Stimulated activated CD4-positive, alpha-beta T cell treated with anti-CD3 and anti-CD28 coated beads, TNF-alpha, amount 100 ng/mL, for 48 hours (primary cell): ENCODE measurements around the gene CDY1.
"Not testable (repeated sequence)": the region's sequence is repeated elsewhere in the genome, so short reads cannot be mapped to it uniquely, and the experiment has no call there.

Experiments used
- DNase-seq, 3 donors: peaks; one replicate each; pipeline ENCODE4 v3.0.0-alpha.2; 2020; ENCODE audit warnings: low read depth in 3 of 3

CDY1 gene, protein sequence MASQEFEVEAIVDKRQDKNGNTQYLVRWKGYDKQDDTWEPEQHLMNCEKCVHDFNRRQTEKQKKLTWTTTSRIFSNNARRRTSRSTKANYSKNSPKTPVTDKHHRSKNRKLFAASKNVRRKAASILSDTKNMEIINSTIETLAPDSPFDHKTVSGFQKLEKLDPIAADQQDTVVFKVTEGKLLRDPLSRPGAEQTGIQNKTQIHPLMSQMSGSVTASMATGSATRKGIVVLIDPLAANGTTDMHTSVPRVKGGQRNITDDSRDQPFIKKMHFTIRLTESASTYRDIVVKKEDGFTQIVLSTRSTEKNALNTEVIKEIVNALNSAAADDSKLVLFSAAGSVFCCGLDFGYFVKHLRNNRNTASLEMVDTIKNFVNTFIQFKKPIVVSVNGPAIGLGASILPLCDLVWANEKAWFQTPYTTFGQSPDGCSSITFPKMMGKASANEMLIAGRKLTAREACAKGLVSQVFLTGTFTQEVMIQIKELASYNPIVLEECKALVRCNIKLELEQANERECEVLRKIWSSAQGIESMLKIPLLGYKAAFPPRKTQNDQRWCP

DNA sequence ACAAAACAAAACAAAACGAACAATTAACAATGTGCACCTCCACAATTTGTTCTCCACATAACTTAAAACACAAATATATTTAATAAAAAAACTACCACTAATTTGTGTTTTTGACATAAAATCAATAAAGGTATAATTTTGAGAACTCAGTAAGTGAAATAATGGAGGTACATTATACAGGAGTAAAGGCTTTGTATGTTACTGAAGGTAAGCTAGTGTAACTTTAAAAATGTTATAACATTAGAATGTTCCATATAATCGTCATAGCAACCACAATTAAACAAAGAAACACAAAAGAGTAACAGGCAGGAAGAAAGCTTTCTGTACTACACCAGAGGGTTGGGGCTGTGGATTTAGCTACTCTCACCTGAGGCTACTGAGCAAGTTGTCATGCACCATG is at the start of gene CDY1:
Gene CDY1 (plus strand): TSS at position 301 of the 400 bp plus-strand sequence. CDS start 326 bp downstream, outside the sequence.
- DNase-seq: not testable (repeated sequence)

DNA sequence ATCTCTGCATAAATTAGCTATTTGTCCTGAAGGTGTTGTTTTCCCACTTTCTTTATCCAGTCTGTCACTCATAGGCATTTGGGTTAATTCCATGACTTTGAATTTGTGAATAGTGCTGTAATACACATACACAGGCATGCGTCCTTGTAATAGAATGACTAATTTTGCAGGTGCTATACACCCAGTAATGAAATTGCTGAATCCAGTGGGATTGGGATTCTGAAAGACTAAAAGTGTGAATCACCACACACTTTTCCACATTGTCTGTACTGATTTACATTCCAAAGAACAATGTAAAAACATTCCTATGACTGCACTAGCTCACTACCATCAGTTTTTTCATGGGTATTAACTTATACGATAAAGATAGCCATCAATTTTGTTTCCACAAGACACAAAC is 28.6 kb upstream of the CDY1 start:
- DNase-seq: not testable (repeated sequence)

DNA sequence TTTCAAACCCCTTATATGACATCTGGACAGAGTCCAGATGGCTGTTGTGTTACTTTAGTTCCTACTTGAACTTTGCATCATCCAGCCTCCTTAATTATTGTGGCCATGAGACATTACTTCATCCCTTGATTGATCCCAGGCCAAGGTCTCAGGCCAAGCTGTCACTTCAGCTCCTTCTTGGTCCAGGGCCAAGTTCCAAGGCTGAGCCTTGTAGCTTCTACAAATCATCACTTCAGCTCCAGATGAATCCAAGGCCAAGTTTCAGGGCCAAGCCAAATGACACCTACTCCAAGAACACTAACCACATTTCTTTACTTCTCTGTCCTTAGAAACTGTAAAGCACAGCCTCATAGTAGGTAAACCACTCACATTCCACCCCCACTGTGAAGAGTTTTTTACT is 1.7 kb upstream of the CDY1 start:
- not testable (repeated sequence) for DNase-seq

DNA sequence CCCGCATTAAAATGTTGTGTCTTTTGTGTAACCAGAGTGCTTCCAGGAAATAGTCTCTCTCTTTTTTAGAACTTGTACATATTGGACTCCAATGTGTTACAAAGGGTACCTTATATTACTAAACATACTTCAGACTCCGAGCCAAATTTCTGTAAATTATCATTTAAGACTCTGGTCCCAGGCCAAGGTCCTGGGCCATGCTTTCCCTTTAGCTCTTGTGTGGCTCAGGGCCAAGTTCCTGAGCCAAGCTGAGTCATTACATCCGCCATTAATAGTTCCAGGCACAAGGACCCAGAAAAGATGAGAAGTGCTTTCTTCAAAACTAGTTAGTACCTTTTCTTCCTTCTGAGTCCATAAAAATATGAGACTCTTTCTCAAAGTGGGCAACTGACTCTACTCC is 4.6 kb downstream of the CDY1 start:
- DNase-seq: not testable (repeated sequence)

DNA sequence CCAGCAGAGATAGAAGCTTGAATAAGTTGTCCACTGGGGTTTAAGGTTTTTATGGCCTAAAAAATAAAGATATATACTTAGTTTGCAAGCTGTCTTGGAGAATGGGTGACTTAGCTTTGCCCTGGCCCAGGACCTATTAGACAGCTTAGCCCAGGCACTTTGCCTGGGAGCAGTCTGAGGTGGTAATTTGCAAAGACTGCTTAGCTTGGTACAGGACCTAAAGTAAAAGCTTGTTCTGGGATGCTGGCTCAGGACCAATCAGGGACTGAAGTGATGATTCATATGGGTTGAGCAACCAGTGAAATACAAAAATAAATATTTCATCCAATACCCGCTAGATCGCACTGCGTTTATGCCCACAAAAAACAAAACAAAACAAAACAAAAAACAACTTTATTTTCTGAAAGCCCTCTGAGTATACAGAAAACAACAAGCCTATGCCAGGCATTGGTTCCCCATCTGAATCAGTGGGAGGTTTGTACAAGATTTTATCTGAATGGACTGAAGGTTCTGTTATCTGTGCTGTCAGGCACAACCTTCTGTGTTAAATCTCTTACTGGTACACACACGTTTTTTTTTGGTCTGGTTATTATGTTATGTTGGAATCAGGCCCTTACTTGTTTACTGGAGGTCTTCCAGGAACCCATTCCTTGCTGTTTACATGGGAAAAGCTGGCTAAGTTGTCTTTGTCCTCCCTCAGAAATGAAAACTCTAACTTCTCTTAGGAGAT is 8.6 kb downstream of the CDY1 start:
- DNase-seq: not testable (repeated sequence)

DNA sequence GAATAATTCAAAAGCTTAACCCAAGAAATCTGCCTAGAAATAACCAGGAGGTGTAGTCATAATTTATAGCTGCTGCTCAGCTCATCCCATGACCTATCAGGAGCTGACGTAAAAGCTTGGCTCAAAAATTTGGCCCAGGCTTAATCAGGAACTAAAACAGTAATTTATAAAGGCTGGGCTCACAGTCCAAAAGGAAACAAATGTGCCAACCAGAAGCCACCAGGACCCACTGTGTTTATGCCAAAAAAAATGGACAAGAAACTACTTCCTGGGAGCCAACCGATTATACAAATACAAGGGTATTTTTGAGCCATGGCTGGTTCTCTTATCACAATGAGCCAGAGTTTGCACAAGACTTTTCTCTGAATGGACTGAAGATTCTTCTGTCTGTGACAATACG is 17.9 kb downstream of the CDY1 start:
- not testable (repeated sequence) for DNase-seq

DNA sequence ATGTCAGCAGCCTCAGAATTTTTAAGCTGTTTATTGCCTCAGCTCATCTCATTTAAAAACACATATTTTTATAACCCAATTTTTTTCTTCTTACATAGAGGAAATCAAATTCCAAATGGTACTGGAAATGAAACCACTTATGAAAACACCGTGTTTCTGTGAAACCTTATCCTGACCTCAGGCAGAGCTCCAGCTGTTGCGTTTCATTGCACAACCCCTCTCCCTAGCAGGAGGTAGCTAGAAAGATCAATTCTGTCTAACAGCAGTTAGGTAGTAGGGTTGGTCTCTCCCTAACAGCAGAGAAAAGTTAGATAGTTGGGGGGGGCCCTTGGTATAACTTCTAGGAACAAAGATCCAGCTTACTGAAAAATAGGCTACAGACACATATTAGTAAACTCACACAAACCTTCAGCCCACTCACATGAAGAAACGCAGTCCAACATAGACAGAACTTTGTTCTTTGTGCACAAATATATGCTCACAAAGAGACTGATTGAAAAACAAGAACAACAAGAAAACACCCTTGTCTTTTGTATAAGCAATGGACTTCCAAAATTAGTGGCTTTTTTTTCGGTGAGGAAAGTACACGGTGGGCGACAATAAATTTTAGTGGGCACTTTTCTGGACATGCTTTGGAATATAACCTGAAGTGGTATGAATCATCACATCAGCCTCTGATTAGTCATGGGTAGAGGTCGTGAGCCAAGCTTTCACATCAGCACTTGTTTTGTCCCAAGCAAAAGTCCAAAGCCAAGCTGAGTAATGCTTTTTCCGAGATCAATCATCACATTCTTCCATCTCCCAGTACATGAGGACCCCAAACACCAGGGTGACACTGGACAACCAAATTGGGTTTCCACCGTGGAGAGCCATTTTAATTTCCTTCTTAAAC is 21.4 kb downstream of the CDY1 start:
- not testable (repeated sequence) for DNase-seq
